Mesenchymal stem cell (in vitro differentiated cells and primary cell): ENCODE measurements around the gene LARP6.
A peak's percentile ranks its signal among the peaks of the same experiment; 100 is the strongest.
"Not testable (repeated sequence)": the region's sequence is repeated elsewhere in the genome, so short reads cannot be mapped to it uniquely, and the experiment has no call there.

Source experiments
- DNase-seq: peaks from one replicate; pipeline ENCODE4 v3.0.0-alpha.2; 2013
- H2AFZ ChIP-seq: one replicate; pipeline ENCODE4 v1.6.1; 2013; ENCODE audit warnings: low read depth, mild to moderate bottlenecking, control low read depth, inconsistent platforms, low read length, moderate library complexity
- H2AK5ac ChIP-seq: 2 replicates; pipeline ENCODE4 v1.6.1; 2013; ENCODE audit warnings: low read length, moderate library complexity, mild to moderate bottlenecking, inconsistent platforms; ENCODE audit not compliant: severe bottlenecking
- H2BK120ac ChIP-seq: one replicate; pipeline ENCODE4 v1.6.1; 2013; ENCODE audit warnings: low read depth, mild to moderate bottlenecking, inconsistent platforms, low read length, moderate library complexity
- H2BK12ac ChIP-seq, 2 experiments: one replicate each; pipeline ENCODE4 v1.6.1; 2013; ENCODE audit warnings: inconsistent platforms in 2 of 2, low read length in 2 of 2, mild to moderate bottlenecking in 2 of 2, moderate library complexity in 2 of 2, control low read depth in 1 of 2
- H2BK15ac ChIP-seq: one replicate; pipeline ENCODE4 v1.6.1; 2013; ENCODE audit warnings: mild to moderate bottlenecking, low read depth, inconsistent platforms; ENCODE audit not compliant: poor library complexity, severe bottlenecking
- H2BK5ac ChIP-seq: 2 replicates; pipeline ENCODE4 v1.6.1; 2013; ENCODE audit warnings: low read depth, mild to moderate bottlenecking, low read length, control low read depth, inconsistent platforms; ENCODE audit not compliant: poor library complexity, severe bottlenecking
- H3K14ac ChIP-seq, 2 experiments: one replicate each; pipeline ENCODE4 v1.6.1; 2013; ENCODE audit warnings: inconsistent platforms in 2 of 2, low read length in 2 of 2, control low read depth in 1 of 2, mild to moderate bottlenecking in 1 of 2, moderate library complexity in 1 of 2
- H3K18ac ChIP-seq, 2 experiments: one replicate each; pipeline ENCODE4 v1.6.1; 2013; ENCODE audit warnings: inconsistent platforms in 2 of 2, low read length in 2 of 2, control low read depth in 1 of 2, low read depth in 1 of 2, mild to moderate bottlenecking in 1 of 2
- H3K23ac ChIP-seq, 2 experiments: one replicate each; pipeline ENCODE4 v1.6.1; 2013; ENCODE audit warnings: inconsistent platforms in 2 of 2, low read length in 2 of 2, mild to moderate bottlenecking in 2 of 2, moderate library complexity in 2 of 2, control low read depth in 1 of 2
- H3K27ac ChIP-seq: 2 replicates; pipeline ENCODE4 v1.5.1; 2013; ENCODE audit warnings: mild to moderate bottlenecking, moderate library complexity, low read length, control low read depth, inconsistent platforms; ENCODE audit not compliant: poor library complexity, severe bottlenecking
- H3K27me3 ChIP-seq, 2 experiments: 2 replicates each; pipeline versions ENCODE4 v1.6.1 to v1.7.0; 2013; ENCODE audit warnings: low read length in 2 of 2, mild to moderate bottlenecking in 2 of 2, moderate library complexity in 2 of 2, control low read depth in 1 of 2, inconsistent platforms in 1 of 2; ENCODE audit not compliant: control insufficient read depth in 1 of 2, insufficient read depth in 1 of 2
- H3K36me3 ChIP-seq, 2 experiments: 2 replicates each; pipeline versions ENCODE4 v1.6.1 to v1.7.0; 2013; ENCODE audit warnings: low read length in 2 of 2, control low read depth in 1 of 2, inconsistent platforms in 1 of 2, low read depth in 1 of 2, mild to moderate bottlenecking in 1 of 2; ENCODE audit not compliant: insufficient read depth in 2 of 2, control insufficient read depth in 1 of 2
- H3K4ac ChIP-seq, 2 experiments: one replicate each; pipeline ENCODE4 v1.6.1; 2013; ENCODE audit warnings: inconsistent platforms in 2 of 2, low read length in 2 of 2, mild to moderate bottlenecking in 2 of 2, moderate library complexity in 2 of 2, control low read depth in 1 of 2, low read depth in 1 of 2
- H3K4me1 ChIP-seq: 2 replicates; pipeline ENCODE4 v1.6.1; 2013; ENCODE audit warnings: low read depth, low read length, control low read depth; ENCODE audit not compliant: control insufficient read depth, insufficient read depth
- H3K4me2 ChIP-seq: 2 replicates; pipeline ENCODE4 v1.6.1; 2013; ENCODE audit warnings: low read length, mild to moderate bottlenecking, inconsistent platforms; ENCODE audit not compliant: poor library complexity, severe bottlenecking
- H3K4me3 ChIP-seq, 2 experiments: 2 replicates each; pipeline versions ENCODE4 v1.5.1 to v1.7.0; 2013; ENCODE audit warnings: low read length in 2 of 2, mild to moderate bottlenecking in 2 of 2, control low read depth in 1 of 2, low read depth in 1 of 2; ENCODE audit not compliant: insufficient read depth in 1 of 2
- H3K79me1 ChIP-seq: replicated peaks from 2 replicates; pipeline ENCODE4 v1.6.1; 2013; ENCODE audit warnings: mild to moderate bottlenecking, control low read depth, low read length, inconsistent platforms; ENCODE audit not compliant: poor library complexity, severe bottlenecking
- H3K9ac ChIP-seq: 2 replicates; pipeline ENCODE4 v1.7.0; 2013; ENCODE audit warnings: mild to moderate bottlenecking, low read length, moderate library complexity
- H3K9me3 ChIP-seq: 2 replicates; pipeline ENCODE4 v1.7.0; 2013; ENCODE audit warnings: mild to moderate bottlenecking, low read length; ENCODE audit not compliant: control insufficient read depth
- H4K8ac ChIP-seq: one replicate; pipeline ENCODE4 v1.6.1; 2013; ENCODE audit warnings: inconsistent platforms, mild to moderate bottlenecking, low read length, moderate library complexity
- H4K91ac ChIP-seq: one replicate; pipeline ENCODE4 v1.6.1; 2013; ENCODE audit warnings: mild to moderate bottlenecking, low read length, inconsistent platforms
- WGBS: methylation state at CpG from one replicate; pipeline ENCODE4 v1.1.7; 2013; ENCODE audit warnings: mixed read lengths; 5-methylcytosine and 5-hydroxymethylcytosine counted together

Gene LARP6

GRCh38 chr15:70815604-70816003, 38.4 kb downstream of the LARP6 start:
- H3K27me3 ChIP-seq = no peaks in the 10 kb centered on the region
- H3K14ac ChIP-seq = no peak overlapping the region
- no peaks in the 10 kb centered on the region for H3K9me3 ChIP-seq
- peaks cover 5% of the 10 kb centered on the region for H3K4me1 ChIP-seq
- H4K91ac ChIP-seq = no peak overlapping the region
- no peak overlapping the region for H3K4ac ChIP-seq
- no peak overlapping the region for H3K4me2 ChIP-seq
- H2BK120ac ChIP-seq = no peak overlapping the region
- H3K27ac ChIP-seq = no peak overlapping the region
- no peak overlapping the region for H2BK12ac ChIP-seq
- no peak overlapping the region for H3K18ac ChIP-seq
- no peak overlapping the region for H3K4me3 ChIP-seq
- no peak overlapping the region for H4K8ac ChIP-seq
- H2AFZ ChIP-seq = no peak overlapping the region
- no peak overlapping the region for H2BK15ac ChIP-seq
- H3K79me1 ChIP-seq = no peaks in the 10 kb centered on the region
- 95% methylated on average over 3 of the region's 5 CpGs for WGBS
- no peak overlapping the region for H2BK5ac ChIP-seq
- no peaks in the 10 kb centered on the region for H3K36me3 ChIP-seq
- no peak overlapping the region for H3K23ac ChIP-seq
- no peak overlapping the region for H3K9ac ChIP-seq
- H2AK5ac ChIP-seq = no peak overlapping the region
- no peak for DNase-seq

DNA sequence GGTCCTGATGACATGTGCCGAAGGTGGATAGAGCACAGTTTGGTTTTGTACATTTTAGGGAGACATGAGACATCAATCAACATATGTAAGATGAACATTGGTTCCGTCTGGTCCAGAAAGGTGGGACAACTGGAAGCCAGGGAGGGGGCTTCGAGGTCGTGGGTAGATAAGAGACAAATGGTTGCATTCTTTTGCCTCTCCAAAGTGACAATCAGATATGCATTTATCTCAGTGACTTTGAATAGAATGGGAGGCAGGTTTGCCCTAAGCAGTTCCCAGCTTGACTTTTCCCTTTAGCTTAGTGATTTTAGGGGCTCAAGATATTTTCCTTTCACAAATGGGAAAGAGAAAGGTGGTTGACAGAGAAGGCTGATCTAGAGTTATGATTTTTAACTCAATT, 38.9 kb downstream of the LARP6 start:
- H3K4me3 ChIP-seq, H4K91ac ChIP-seq, H2BK12ac ChIP-seq, H3K4ac ChIP-seq, H3K27me3 ChIP-seq, H2BK5ac ChIP-seq, DNase-seq, H2AK5ac ChIP-seq, H2BK15ac ChIP-seq, H2AFZ ChIP-seq, H3K4me1 ChIP-seq, H3K23ac ChIP-seq, H3K18ac ChIP-seq, H3K27ac ChIP-seq, H3K4me2 ChIP-seq, H3K79me1 ChIP-seq, H3K36me3 ChIP-seq, H3K9ac ChIP-seq, H4K8ac ChIP-seq, H2BK120ac ChIP-seq, H3K9me3 ChIP-seq, H3K14ac ChIP-seq: not testable (repeated sequence)
- WGBS = 58% methylated on average over 4 of the region's 4 CpGs

GRCh38 chr15:70812827-70813364, 41.1 kb downstream of the LARP6 start:
- no peak overlapping the region for H2BK15ac ChIP-seq

GRCh38 chr15:70810916-70811578, 42.9 kb downstream of the LARP6 start:
- Histone ChIP-seq H2BK5ac (no peak overlapping the region), H3K9ac (peak overlapping the region; percentile 62), H3K27ac (no peak overlapping the region), H4K8ac (no peak overlapping the region), H3K4me1 (peaks cover 10% of the 10 kb centered on the region), H2BK12ac (peak overlapping the region in 1 of 2 experiments; percentile 12), H4K91ac (peak overlapping the region; percentile 69), H2AK5ac (peak overlapping the region; percentile 27), H3K23ac (no peak overlapping the region), H2BK120ac (no peak overlapping the region), H2AFZ (no peak overlapping the region), H3K9me3 (no peaks in the 10 kb centered on the region), H3K4me3 (no peak overlapping the region), H3K18ac (no peak overlapping the region), H3K4me2 (no peak overlapping the region), H2BK15ac (no peak overlapping the region), H3K27me3 (no peaks in the 10 kb centered on the region), H3K14ac (no peak overlapping the region), H3K36me3 (no peaks in the 10 kb centered on the region), H3K79me1 (no peaks in the 10 kb centered on the region), H3K4ac (peak overlapping the region in 1 of 2 experiments; percentile 29)
- DNase-seq = no peak
- 76% methylated on average over 8 of the region's 9 CpGs for WGBS

More at GRCh38 chr15:70812827-70813364, 41.1 kb downstream of the LARP6 start:
- H3K23ac ChIP-seq = no peak overlapping the region
- H3K9ac ChIP-seq = no peak overlapping the region
- no peak overlapping the region for H3K27ac ChIP-seq
- WGBS = 84% methylated on average over 4 of the region's 4 CpGs
- H3K9me3 ChIP-seq = no peaks in the 10 kb centered on the region
- no peak for DNase-seq
- H2BK12ac ChIP-seq = no peak overlapping the region
- no peak overlapping the region for H3K4me2 ChIP-seq
- no peak overlapping the region for H3K4ac ChIP-seq
- H3K4me1 ChIP-seq = peaks cover 6% of the 10 kb centered on the region
- no peak overlapping the region for H3K18ac ChIP-seq
- H2BK120ac ChIP-seq = no peak overlapping the region
- no peak overlapping the region for H2BK5ac ChIP-seq
- H4K91ac ChIP-seq = no peak overlapping the region
- H2AFZ ChIP-seq = no peak overlapping the region
- no peak overlapping the region for H2AK5ac ChIP-seq
- H3K79me1 ChIP-seq = no peaks in the 10 kb centered on the region
- no peak overlapping the region for H3K14ac ChIP-seq
- no peak overlapping the region for H4K8ac ChIP-seq
- no peaks in the 10 kb centered on the region for H3K27me3 ChIP-seq
- no peaks in the 10 kb centered on the region for H3K36me3 ChIP-seq
- H3K4me3 ChIP-seq = no peak overlapping the region
